ENCODE results near the gene CCDC187. TPM values are rescaled to one million over a fixed set of nuclear protein-coding genes. Genes with fewer than 3 reads are reported as not detected.

CCDC187 gene
- polyA plus RNA-seq, 3 donors = 2.7 to 4.6 (median 3.6) TPM

DNA sequence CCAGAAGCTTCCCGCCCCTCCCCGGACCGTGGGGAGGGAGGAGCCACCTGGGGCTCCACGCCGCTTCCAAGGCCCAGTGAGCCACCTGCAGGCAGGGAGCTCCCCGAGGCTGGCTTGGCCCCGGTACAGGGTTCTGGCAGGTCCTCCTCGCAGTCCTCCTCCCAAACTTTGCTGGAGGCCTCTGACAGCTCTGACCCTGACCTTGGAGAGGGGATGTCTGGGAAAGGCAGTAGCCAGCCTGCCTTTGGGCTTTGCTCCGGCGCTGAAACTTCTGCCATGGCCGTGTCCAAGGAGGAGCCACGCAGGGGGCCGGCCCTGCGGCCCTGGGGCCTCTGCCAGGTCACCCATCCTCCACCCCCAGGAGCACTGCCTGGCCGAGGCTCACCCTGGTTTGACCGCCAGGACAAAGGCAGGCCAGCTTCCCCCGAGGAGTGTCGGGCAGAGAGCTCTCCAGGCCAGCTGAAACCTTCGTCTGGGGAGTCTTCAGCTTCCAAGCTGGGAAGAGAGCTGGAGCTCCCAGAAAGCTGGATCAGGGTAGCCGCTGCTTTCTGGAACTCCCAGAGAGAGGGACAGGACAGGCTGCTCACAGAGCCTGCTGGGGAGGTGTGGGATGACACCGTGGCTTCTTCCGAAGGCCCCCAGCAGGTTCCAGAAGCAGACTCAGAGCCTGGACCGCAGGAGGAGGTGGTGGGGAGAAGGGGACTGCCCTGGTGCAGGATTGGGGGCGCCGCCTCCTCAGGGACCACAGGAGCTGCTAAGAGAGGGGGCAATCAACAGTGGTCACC, 49.3 kb downstream of the CCDC187 start:
- no peak for DNase-seq

DNA sequence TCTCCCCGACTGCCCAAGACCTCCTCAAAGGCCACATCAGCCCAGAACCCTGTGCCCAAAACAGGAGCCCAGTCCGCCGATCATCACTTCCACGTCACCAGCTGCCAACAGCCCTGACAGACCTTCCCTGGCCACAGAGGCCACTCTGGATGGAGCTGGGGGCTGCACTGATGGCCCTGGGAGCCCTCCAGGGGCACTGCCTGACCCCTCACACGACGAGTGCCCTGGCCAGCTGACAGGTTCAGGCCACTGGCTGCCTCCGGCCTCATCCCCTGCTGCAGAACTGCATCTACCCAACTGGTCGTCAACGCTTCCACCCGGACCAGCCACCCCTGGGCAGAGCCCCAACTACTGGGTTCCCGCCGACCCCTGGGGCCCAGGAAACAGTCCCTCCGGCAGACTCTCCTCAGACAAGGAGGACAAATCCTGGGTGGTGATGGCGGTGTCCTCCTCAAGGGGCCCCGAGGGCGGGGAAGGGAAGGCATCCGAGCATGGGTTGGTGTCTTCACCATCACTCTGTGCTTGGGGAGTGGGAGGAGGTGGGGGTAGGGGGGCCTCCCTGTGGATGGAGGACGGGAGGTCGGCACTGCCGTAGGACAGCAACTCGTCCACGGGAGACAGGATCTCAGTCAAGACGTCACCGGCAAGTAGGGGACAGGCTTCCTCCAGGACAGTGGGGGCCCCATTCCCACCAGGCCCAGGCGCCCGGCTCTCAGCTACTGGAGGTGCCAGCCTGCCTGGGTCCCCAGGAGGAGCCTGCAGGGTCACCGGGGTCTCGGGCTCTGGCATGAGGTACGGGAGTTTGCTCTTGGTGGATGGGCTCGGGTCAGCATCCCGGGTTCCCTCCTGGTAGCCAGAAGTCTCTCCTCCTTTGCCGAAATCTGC, 50.4 kb downstream of the CCDC187 start:
- DNase-seq = no peak

DNA sequence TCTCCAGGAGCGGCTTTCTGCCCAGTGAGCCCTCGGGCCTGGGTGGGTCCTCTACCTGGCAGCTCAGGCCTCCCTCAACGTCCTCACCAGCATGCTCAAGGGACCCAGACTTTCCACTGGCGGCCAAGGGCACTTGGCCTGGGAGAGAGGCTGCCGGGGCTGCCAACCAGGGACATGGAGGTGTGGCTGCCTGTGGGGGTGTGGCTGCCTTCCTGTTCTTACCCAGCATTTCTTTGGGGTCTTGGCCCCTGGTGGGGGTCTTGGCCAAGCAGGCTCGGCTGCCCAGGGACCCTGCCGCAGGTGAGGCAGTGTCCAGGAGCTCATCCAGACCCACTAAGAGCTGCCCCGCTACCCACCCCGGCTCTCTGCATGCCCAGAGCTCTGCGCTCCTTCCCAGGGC, 51.0 kb downstream of the CCDC187 start:
- DNase-seq = no peak

- DNase-seq = no peak
Measured at GRCh38 chr9:136252281-136252680, 51.6 kb downstream of the CCDC187 start.

DNA sequence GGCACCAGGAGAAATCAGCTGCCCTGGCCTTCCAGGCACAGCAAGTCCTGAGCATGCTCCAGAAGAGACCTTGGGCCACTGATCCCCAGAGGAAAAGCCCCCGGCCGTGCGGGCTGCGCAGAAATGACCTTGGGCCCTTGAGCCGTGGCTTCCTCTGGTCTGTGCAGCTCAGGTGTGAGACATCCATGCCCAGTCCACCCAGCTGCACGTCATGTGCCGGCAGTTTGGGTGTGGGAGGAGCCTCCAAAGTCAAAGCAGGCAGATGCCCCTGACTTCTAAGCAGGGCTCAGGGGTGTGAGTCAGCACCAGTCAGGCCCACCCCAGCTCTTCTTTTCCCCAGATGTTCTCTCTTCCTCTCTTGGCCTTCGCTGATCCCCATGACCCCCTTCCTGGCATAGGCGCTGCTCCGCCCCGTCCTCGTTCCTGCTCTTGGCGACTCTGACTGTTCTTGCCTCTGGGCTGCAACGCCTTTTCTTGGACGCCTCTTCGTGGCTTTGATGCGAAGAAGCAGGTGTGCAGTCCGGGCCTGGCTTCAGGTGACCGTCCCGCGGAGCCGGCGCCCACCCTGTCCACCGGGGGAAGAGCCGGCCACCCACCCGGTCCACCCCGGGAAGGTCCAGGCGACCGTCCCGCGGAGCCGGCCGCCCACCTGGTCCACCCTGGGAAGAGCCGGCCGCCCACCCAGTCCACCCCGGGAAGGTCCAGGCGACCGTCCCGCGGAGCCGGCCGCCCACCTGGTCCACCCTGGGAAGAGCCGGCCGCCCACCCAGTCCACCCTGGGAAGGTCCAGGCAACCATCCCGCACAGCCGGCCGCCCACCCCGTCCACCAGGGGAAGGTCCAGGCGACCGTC, 52.4 kb downstream of the CCDC187 start:
- no peak for DNase-seq

GRCh38 chr9:136250676-136251075, 53.2 kb downstream of the CCDC187 start:
- DNase-seq = no peak

DNA sequence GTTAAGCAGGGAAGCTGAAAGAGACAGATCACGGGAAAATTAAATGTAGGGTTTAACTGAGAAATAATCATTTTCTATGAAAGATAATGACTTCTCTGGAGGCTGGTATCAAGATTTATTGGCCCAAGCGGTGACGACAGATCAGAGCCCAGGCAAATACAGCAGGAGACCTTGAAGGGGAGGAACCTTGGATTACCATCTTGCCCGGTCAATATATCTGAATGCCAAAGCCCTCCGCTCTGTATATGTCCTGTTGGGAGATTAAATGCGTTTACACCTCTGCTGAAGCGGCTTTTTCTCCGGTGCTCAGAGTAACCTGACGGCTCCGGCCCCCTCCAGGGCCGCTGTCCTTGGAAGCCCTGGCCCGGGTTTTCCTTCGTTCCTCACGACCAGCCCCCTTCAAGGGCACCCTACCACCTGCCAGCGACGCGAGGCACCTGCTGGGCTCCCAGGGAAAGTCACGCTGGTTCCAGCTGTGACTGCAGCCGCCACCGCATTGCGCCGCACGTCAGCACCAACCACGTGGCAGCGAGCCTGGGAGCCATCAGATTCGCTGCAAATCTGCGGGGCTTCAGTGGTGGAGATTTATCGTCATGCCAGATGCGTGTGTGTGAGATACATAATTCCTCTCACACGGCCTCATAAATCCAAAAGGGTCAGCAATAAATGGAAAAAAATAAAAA, 53.9 kb downstream of the CCDC187 start:
- DNase-seq = no peak

DNA sequence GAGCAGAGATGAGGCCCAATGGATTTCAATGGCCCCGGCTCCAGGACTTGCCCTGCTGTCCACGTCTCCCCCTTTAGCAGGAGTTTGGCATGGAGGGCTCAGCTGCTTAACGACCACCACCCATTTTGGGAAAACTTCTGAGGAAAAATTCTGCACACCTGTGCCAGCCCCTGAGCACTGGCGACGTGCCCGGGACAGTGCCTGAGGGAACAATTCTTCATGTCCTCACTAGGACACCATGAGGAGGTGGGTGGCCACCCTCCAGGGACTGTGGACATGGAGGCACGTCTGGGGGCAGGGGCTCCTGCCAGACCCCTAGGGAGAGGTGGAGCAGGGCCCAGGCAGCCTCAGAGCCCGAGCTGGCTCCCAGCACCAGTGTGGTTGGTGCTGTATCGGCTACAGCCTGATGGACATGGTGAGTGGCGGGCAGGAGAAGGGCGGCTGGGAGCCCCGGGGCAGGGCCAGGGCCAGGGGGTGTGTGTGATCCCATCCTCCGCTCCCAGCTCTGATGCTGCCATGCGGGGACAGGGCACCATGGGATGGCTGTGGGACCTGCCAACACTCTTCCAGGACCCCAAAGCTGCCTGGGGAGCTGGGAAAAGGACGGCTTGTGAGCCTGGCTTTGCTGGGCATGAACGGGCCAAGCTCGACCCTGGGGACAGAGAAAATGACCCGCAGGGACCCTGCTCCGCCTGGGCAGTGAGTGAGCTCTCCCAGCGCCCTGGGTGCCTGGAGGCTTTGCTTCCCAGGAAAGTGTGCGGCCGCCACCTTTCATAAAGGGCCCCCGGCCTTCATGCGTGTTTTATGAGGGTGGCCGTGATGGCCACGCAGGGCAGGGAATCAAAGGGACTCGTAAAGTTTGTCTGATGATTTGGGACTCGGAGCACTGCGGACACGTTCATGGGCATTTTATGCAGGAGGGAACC, 54.7 kb downstream of the CCDC187 start:
- no peak for DNase-seq

DNA sequence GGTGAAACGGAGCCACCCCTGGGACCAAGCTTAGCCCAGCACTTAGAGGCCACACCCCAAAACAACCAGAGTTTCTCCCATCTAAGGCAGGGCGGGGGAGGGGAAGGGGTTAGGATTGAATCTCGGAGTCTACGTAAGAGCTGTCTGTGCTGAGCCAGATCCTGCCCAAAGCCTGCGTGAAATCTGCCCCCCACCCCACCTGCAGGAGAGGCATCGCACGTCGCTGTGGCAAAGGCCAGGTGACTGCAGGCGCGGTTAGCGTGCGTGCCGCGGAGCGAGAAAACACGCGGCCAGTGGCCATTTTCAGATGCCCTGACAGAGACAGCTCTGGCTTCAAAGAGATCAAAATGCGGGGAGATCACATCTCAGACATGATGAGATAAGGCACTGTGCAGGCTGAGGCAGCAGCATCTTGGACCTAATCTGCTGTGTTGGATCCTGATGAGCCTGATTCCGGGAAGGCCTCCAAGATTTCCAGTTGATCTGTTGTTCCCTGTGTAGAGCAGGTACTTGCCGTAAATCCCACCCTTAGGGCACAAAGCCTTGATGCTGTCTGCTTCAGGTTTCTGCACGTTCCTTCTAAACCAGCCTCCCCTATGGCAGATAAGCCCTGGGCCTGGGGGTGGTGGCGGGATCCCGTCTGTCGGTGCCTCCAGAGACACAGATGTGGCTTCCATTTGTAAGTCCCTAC, 55.8 kb downstream of the CCDC187 start:
- DNase-seq = no peak

DNA sequence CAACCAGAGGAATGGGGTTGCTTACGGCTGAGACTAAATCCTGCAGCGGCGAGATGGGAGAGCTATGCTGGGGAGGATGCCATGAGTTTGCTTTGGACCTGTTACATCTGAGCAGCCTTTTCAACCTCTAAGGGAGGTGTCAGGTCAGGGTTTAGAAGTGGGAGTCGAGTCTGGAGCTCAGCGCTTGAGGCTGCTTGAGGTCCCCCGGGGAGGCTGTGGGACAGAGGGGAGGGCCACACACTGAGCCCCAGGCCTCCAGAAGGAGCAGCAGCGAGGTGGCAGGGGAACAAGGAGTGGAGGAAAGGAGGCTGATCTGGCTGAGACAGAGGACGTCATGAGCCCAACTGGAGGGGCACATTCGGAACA, 56.4 kb downstream of the CCDC187 start:
- no peak for DNase-seq

DNA sequence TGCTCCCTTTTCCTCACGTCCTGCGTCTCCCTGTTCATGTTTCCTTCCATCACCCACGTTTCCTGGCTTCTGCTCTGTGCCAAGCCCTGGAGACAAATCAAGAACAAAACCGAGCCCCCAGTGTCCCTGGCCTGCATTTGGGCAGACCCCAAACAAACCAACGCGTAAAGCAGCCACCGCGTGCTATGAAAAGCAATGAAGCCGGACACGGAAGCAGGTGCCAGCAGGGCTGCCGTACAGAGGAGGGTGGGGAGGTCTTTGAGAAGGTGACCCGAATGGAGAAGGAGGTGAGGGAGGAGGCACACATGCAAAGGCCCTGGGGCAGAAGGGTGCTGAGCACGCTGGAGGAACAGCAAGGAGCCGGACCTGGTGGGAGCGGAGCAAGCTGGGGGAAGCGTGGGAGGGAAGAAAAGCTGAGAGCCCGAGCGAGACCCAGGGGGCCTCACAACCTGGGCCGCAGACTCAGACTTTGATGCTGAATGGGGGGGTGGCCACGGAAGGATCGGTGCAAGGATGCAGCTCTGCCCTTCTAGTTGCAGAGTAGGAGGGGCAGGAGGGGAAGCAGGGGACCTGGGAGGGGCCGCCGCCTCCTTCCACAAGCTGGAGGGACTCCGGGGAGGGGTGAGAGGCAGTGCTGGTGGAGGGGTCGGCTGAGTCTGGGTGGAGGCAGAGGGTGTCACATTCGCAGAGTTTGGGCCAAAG, 56.9 kb downstream of the CCDC187 start:
- DNase-seq = no peak

DNA sequence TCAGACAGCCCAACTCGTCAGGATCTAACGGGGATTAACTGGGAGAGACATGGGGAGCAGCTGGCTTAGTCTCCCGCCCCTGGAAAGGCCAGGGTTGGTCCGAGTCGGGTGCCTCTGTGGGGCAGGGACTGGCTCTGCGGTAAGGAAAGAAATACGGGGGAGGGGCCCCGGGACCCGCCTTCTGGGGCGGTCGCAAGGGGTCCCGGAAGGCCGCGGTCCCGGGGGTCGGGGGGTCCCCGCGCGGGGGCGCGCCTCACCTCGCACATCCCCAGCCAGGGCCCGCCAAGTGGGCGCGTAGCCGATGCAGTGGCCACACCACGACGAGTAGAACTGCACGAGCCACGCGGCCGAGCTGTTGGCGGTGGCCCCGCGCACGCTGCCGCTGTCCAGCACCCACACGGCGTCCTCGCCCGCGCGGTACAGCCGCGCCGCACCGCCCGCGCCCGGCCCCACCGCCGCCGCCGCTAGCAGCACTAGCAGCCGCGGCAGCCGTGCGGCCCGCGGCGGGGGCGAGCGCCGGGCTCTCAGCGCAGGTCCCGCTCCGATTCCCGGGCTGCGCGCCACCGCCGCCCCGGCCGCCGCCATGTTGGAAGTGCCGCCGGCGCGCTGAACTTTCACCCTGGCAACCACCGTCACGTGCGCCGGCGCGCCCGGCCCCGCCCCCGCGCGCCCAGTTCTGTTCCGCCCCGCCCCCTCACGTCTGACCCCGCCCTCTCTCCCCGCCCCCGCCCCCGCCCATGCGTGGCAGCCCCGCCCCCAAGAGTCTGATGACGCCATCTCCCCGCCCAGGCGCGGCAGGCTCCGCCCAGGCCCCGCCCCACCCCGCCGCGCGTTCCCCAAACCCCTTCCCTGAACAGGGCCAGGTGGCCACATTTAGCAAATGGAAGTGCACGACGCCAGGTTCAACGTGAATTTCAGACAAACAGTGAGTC, 58.4 kb downstream of the CCDC187 start, which contains the start of gene QSOX2:
TSS of gene QSOX2 (minus strand) at position 594 of the 932 bp plus-strand sequence. CDS start at position 585, 9 bp downstream.
- DNase-seq = no peak

DNA sequence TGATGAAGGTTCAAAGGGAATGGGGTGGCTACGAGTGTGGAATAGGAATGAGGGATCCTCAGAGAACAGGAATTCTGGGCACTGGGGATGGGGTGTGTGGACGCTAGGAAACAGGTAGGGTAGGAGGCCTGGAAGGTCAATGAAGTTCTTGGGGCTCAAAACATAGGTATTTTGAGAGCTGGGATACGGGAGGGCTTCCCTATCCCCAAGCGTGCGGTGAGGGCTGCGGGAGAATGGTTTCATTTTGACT, 59.0 kb downstream of the CCDC187 start:
- no peak for DNase-seq

DNA sequence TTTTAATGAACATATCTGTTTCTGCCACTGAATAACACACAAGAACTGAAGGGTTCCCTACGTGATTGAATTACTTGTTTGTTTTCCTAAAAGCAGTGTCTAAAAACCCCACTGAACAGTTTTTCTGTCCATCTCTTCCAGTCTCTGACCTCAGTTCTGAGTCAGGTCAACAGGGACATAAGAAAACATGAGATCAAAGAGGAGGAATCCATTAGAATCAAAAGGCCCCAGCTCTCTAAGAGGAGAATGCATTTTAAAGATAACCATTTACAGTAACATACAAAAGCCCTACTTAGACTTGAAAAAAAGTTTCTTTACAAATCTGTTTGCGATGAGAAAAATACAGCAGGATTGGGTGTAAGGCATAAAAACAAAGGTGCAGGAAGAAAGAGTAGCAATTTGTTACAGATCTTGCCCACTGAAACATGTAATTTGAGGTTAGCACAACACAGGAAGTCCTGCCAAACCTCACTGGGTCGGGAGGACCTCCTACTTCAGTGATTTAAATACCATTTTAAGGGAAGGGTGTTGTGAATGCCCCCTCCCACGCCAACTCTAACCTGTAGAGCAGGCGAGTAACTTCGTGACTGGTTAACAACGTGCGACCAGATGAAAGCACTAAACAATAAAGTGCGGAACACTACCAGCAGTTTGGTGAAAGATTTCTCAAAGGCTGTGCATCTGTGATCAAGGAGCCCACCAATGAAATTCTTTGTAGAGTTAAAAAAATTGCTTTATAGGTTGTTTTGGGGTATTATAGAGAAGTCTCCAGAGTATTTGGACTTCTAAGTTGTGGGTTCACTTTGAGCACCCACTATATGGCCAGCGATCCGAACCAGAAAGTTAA, 59.5 kb downstream of the CCDC187 start:
- DNase-seq = no peak

- DNase-seq = no peak
Measured at GRCh38 chr9:136243631-136244030, 60.3 kb downstream of the CCDC187 start.

GRCh38 chr9:136242918-136243525, 60.9 kb downstream of the CCDC187 start:
- no peak for DNase-seq

- no peak for DNase-seq
Measured at GRCh38 chr9:136242248-136242647, 61.6 kb downstream of the CCDC187 start.

All from renal pelvis (tissue), 4 donors.